ENCODE data around the gene SMYD3.
A peak's percentile ranks its signal among the peaks of the same experiment; 100 is the strongest.

Gene SMYD3

GRCh38 chr1:246169486-246169885 is 337.6 kb downstream of the SMYD3 start:
- H3K27me3 ChIP-seq = no peaks in the 10 kb centered on the region
- no peaks in the 10 kb centered on the region for H4K20me1 ChIP-seq
- H3K4me3 ChIP-seq = no peak overlapping the region
- H3K36me3 ChIP-seq = no peaks in the 10 kb centered on the region
- H3K4me2 ChIP-seq = no peak overlapping the region
- peaks cover 0 to 15% (median 0%) of the 10 kb centered on the region in 10 experiments; a peak in 8 of 20 replicates for H3K4me1 ChIP-seq
- H3K9ac ChIP-seq = no peak overlapping the region
- H3K9me3 ChIP-seq (replicated peaks in 1 of 11) = no peaks in the 10 kb centered on the region
- no peak for TF ChIP-seq Cebpa-rat (IDR thresholded peaks at IDR 0.05)
- H3K27ac ChIP-seq = no peak overlapping the region

GRCh38 chr1:246169019-246169418 is 338.1 kb downstream of the SMYD3 start:
- Histone ChIP-seq H4K20me1 (no peaks in the 10 kb centered on the region), H3K9me3 (replicated peaks in 1 of 11) (no peaks in the 10 kb centered on the region), H3K4me2 (no peak overlapping the region), H3K27ac (no peak overlapping the region), H3K9ac (no peak overlapping the region), H3K4me3 (no peak overlapping the region), H3K4me1 (peaks cover 0 to 15% (median 0%) of the 10 kb centered on the region in 10 experiments; a peak in 8 of 20 replicates), H3K27me3 (no peaks in the 10 kb centered on the region), H3K36me3 (no peaks in the 10 kb centered on the region)
- no peak for TF ChIP-seq Cebpa-rat (IDR thresholded peaks at IDR 0.05)

- no peak for TF ChIP-seq Cebpa-rat (IDR thresholded peaks at IDR 0.05)
- peaks cover 0 to 27% (median 0%) of the 10 kb centered on the region in 10 experiments; a peak in 8 of 20 replicates for H3K4me1 ChIP-seq
- H3K27me3 ChIP-seq = no peaks in the 10 kb centered on the region
- H3K4me2 ChIP-seq = no peak overlapping the region
- H4K20me1 ChIP-seq = no peaks in the 10 kb centered on the region
- no peak overlapping the region for H3K27ac ChIP-seq
- H3K9ac ChIP-seq = no peak overlapping the region
- H3K9me3 ChIP-seq (replicated peaks in 1 of 11) = no peaks in the 10 kb centered on the region
- no peak overlapping the region for H3K4me3 ChIP-seq
- no peaks in the 10 kb centered on the region for H3K36me3 ChIP-seq
Observed at GRCh38 chr1:246166841-246167240, 340.2 kb downstream of the SMYD3 start.

GRCh38 chr1:246165826-246166709 is 341.0 kb downstream of the SMYD3 start:
- H3K27me3 ChIP-seq = no peaks in the 10 kb centered on the region
- peaks cover 0 to 27% (median 0%) of the 10 kb centered on the region in 10 experiments; a peak in 8 of 20 replicates for H3K4me1 ChIP-seq
- no peaks in the 10 kb centered on the region for H3K36me3 ChIP-seq
- no peaks in the 10 kb centered on the region for H4K20me1 ChIP-seq
- H3K9ac ChIP-seq = no peak overlapping the region
- no peak overlapping the region for H3K4me2 ChIP-seq
- no peak overlapping the region for H3K4me3 ChIP-seq
- TF ChIP-seq Cebpa-rat (IDR thresholded peaks at IDR 0.05) = no peak
- no peak overlapping the region for H3K27ac ChIP-seq
- H3K9me3 ChIP-seq (replicated peaks in 1 of 11) = no peaks in the 10 kb centered on the region

GRCh38 chr1:246164764-246165163 is 342.3 kb downstream of the SMYD3 start:
- Histone ChIP-seq H3K27ac (0 out of 22 replicates have a peak overlapping the region, but pooled peaks of 1 of the 11 experiments have one; percentile 3), H3K4me3 (no peak overlapping the region), H3K9ac (no peak overlapping the region), H3K27me3 (no peaks in the 10 kb centered on the region), H4K20me1 (no peaks in the 10 kb centered on the region), H3K36me3 (no peaks in the 10 kb centered on the region), H3K4me2 (peak overlapping the region in 4 of 11 experiments; percentile 14 to 53 (median 23); a peak in 5 of 22 replicates), H3K4me1 (peaks cover 0 to 29% (median 0%) of the 10 kb centered on the region in 10 experiments; a peak in 9 of 20 replicates), H3K9me3 (replicated peaks in 1 of 11) (no peaks in the 10 kb centered on the region)
- TF ChIP-seq Cebpa-rat (IDR thresholded peaks at IDR 0.05) = no peak

- Histone ChIP-seq H3K27me3 (no peaks in the 10 kb centered on the region), H4K20me1 (no peaks in the 10 kb centered on the region), H3K4me2 (no peak overlapping the region; a peak in 1 of 22 replicates), H3K36me3 (no peaks in the 10 kb centered on the region), H3K9ac (no peak overlapping the region), H3K4me3 (no peak overlapping the region), H3K9me3 (replicated peaks in 1 of 11) (no peaks in the 10 kb centered on the region), H3K4me1 (peaks cover 3 to 51% (median 12%) of the 10 kb centered on the region in 10 experiments; a peak in 19 of 20 replicates), H3K27ac (no peak overlapping the region)
- TF ChIP-seq Cebpa-rat (IDR thresholded peaks at IDR 0.05) = no peak
Observed at GRCh38 chr1:246162560-246162959, 344.5 kb downstream of the SMYD3 start.

GRCh38 chr1:246161626-246162025 is 345.5 kb downstream of the SMYD3 start:
- H3K4me2 ChIP-seq = no peak overlapping the region
- no peak overlapping the region for H3K27ac ChIP-seq
- no peak overlapping the region for H3K9ac ChIP-seq
- H3K4me1 ChIP-seq = peaks cover 7 to 60% (median 21%) of the 10 kb centered on the region in 10 experiments; a peak in 19 of 20 replicates
- no peaks in the 10 kb centered on the region for H4K20me1 ChIP-seq
- TF ChIP-seq Cebpa-rat (IDR thresholded peaks at IDR 0.05) = no peak
- no peaks in the 10 kb centered on the region for H3K9me3 ChIP-seq (replicated peaks in 1 of 11)
- H3K27me3 ChIP-seq = no peaks in the 10 kb centered on the region
- no peak overlapping the region for H3K4me3 ChIP-seq
- H3K36me3 ChIP-seq = no peaks in the 10 kb centered on the region

- Histone ChIP-seq H3K27ac (no peak overlapping the region), H3K4me3 (no peak overlapping the region), H3K4me1 (peaks cover 7 to 68% (median 29%) of the 10 kb centered on the region in 10 experiments; a peak in 19 of 20 replicates), H3K27me3 (no peaks in the 10 kb centered on the region), H3K36me3 (no peaks in the 10 kb centered on the region), H3K4me2 (no peak overlapping the region), H3K9ac (no peak overlapping the region), H3K9me3 (replicated peaks in 1 of 11) (no peaks in the 10 kb centered on the region), H4K20me1 (no peaks in the 10 kb centered on the region)
- TF ChIP-seq Cebpa-rat (IDR thresholded peaks at IDR 0.05) = no peak
Observed at GRCh38 chr1:246160905-246161304, 346.2 kb downstream of the SMYD3 start.

- no peak for TF ChIP-seq Cebpa-rat (IDR thresholded peaks at IDR 0.05)
- no peaks in the 10 kb centered on the region for H4K20me1 ChIP-seq
- no peak overlapping the region for H3K4me3 ChIP-seq
- H3K27ac ChIP-seq = no peak overlapping the region
- H3K9me3 ChIP-seq (replicated peaks in 1 of 11) = no peaks in the 10 kb centered on the region
- no peaks in the 10 kb centered on the region for H3K36me3 ChIP-seq
- no peaks in the 10 kb centered on the region for H3K27me3 ChIP-seq
- peaks cover 7 to 72% (median 31%) of the 10 kb centered on the region in 10 experiments; a peak in 19 of 20 replicates for H3K4me1 ChIP-seq
- no peak overlapping the region for H3K4me2 ChIP-seq
- H3K9ac ChIP-seq = no peak overlapping the region
Observed at GRCh38 chr1:246160374-246160773, 346.7 kb downstream of the SMYD3 start.

Data from BLaER1 treated with 17β-estradiol and CSF1 and Interleukin-3, amounts not matched to agents 10 nM and 100 nM (cell line).